Parathyroid adenoma (tissue), 2 donors: Measurements from ENCODE around the gene PNPLA6.

Experiments
- H2AFZ ChIP-seq: fragments of 300-600 bp; sonication (generic); one replicate; pipeline ENCODE4 v1.7.0; 2017; ENCODE audit warnings: antibody characterized with exemption, mild to moderate bottlenecking
- H3K27ac ChIP-seq: fragments of 300-600 bp; sonication (generic); one replicate; pipeline ENCODE4 v1.7.0; 2017
- H3K27me3 ChIP-seq: fragments of 300-600 bp; sonication (generic); one replicate; pipeline ENCODE4 v1.7.0; 2017; ENCODE audit warnings: low read length; ENCODE audit not compliant: control insufficient read depth, insufficient read depth
- H3K36me3 ChIP-seq: fragments of 300-600 bp; sonication (generic); one replicate; pipeline ENCODE4 v1.7.0; 2017; ENCODE audit warnings: low read length; ENCODE audit not compliant: control insufficient read depth, insufficient read depth
- H3K4me1 ChIP-seq: fragments of 300-600 bp; sonication (generic); one replicate; pipeline ENCODE4 v1.7.0; 2017; ENCODE audit warnings: control low read depth
- H3K4me2 ChIP-seq: fragments of 300-600 bp; sonication (generic); one replicate; pipeline ENCODE4 v1.7.0; 2017; ENCODE audit warnings: low read length
- H3K4me3 ChIP-seq: fragments of 300-600 bp; sonication (generic); one replicate; pipeline ENCODE4 v1.7.0; 2017; ENCODE audit warnings: low read depth, low read length
- H3K79me2 ChIP-seq: fragments of 300-600 bp; sonication (generic); one replicate; pipeline ENCODE4 v1.7.0; 2017; ENCODE audit warnings: control low read depth
- H3K9ac ChIP-seq: fragments of 300-600 bp; sonication (generic); one replicate; pipeline ENCODE4 v1.7.0; 2017; ENCODE audit warnings: mild to moderate bottlenecking
- H3K9me3 ChIP-seq: fragments of 300-600 bp; sonication (generic); one replicate; pipeline ENCODE4 v1.7.0; 2017; ENCODE audit warnings: low read length; ENCODE audit not compliant: control insufficient read depth
- CTCF ChIP-seq: fragments of 300-600 bp; sonication (generic); IDR thresholded peaks from one replicate; pipeline ENCODE4 v1.7.0; 2017; ENCODE audit warnings: antibody characterized with exemption, mild to moderate bottlenecking
- donor health status: primary hyperparathyroidism.

Gene PNPLA6

DNA sequence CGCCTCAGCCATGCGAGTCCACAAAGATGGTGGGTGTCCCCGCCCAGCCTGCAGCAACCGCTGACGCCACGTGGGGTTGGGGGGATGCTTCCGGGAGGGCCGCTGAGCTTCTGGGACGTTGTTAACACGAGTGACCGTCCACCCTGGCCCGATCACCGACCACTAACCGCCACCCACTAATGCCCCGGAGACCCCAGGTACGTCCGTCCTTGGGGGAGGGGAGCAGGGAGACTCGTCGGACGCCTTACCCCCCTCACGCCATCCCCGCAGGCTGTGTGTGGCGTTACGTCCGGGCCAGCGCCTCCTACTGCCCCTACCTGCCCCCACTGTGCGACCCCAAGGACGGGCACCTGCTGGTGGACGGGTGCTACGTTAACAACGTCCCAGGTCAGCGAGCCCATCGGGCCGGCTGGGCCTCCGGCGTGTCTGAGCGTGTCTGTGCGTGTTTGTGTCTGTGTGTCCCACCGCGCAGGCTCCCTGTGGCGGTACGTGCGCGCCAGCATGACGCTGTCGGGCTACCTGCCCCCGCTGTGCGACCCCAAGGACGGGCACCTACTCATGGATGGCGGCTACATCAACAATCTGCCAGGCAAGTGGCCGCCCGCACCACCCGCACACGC, 21.3 kb downstream of the PNPLA6 start:
- H3K27me3 ChIP-seq, result no peaks in the 10 kb centered on the region
- no peak overlapping the region for H3K27ac ChIP-seq
- H3K4me2 ChIP-seq, result no peak overlapping the region
- H3K9ac ChIP-seq, result no peak overlapping the region
- no peaks in the 10 kb centered on the region for H3K79me2 ChIP-seq
- no peaks in the 10 kb centered on the region for H3K36me3 ChIP-seq
- TF ChIP-seq CTCF, result no peak
- H3K9me3 ChIP-seq, result no peaks in the 10 kb centered on the region
- H3K4me3 ChIP-seq, result no peak overlapping the region
- H3K4me1 ChIP-seq, result no peaks in the 10 kb centered on the region
- no peak overlapping the region for H2AFZ ChIP-seq

- Histone ChIP-seq H3K36me3 (no peaks in the 10 kb centered on the region), H3K9ac (no peak overlapping the region), H3K27ac (no peak overlapping the region), H3K4me3 (no peak overlapping the region), H3K27me3 (no peaks in the 10 kb centered on the region), H3K4me1 (no peaks in the 10 kb centered on the region), H3K4me2 (no peak overlapping the region), H2AFZ (no peak overlapping the region), H3K9me3 (no peaks in the 10 kb centered on the region), H3K79me2 (no peaks in the 10 kb centered on the region)
- no peak for TF ChIP-seq CTCF
These were observed 23.1 kb downstream of the PNPLA6 start for GRCh38 chr19:7558667-7559066.

DNA sequence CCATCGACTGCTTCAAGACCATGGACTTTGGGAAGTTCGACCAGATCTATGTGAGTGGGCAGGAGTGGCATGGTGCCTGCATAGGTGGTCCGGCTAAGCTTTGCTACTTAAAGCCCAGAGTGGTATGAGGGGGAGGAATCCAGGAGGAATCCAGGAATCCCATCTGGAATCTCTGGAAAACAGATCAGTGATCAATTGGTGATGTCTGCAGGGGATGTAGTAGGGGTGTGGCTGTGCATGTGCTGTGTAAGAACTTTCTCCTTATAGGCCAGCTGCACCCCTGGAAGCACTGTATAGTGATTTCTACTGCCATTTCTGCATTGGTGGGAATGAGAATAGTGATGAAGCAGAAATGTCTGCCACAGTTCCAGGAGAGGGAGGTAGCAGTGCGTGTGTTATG, 23.6 kb downstream of the PNPLA6 start:
- no peak for TF ChIP-seq CTCF
- no peak overlapping the region for H2AFZ ChIP-seq
- no peak overlapping the region for H3K4me2 ChIP-seq
- H3K4me1 ChIP-seq, result no peaks in the 10 kb centered on the region
- no peaks in the 10 kb centered on the region for H3K79me2 ChIP-seq
- no peak overlapping the region for H3K9ac ChIP-seq
- no peak overlapping the region for H3K27ac ChIP-seq
- H3K9me3 ChIP-seq, result no peaks in the 10 kb centered on the region
- H3K4me3 ChIP-seq, result no peak overlapping the region
- no peaks in the 10 kb centered on the region for H3K36me3 ChIP-seq
- no peaks in the 10 kb centered on the region for H3K27me3 ChIP-seq

DNA sequence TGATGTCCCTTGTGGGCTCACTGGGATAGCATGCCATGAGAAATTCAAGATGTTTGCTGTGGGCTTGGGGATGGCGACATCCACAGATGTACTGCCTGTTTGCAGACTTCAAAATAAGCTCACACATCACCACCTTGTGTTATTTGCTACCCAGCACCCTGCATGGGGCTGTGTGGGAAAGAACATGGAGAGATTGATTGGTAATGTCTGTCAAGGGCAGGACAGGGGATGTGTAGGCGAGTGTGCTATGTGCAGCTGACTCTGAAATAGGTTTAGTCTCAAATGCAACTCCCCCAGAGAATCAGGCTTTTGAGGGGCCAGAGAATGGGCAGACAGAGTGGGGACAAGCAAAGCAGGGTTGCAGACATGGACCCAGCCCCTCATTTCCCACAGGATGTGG, 24.7 kb downstream of the PNPLA6 start:
- Histone ChIP-seq H3K9me3 (no peaks in the 10 kb centered on the region), H3K27ac (no peak overlapping the region), H2AFZ (no peak overlapping the region), H3K36me3 (no peaks in the 10 kb centered on the region), H3K4me3 (no peak overlapping the region), H3K27me3 (no peaks in the 10 kb centered on the region), H3K9ac (no peak overlapping the region), H3K4me2 (no peak overlapping the region), H3K4me1 (no peaks in the 10 kb centered on the region), H3K79me2 (no peaks in the 10 kb centered on the region)
- TF ChIP-seq CTCF, result no peak

DNA sequence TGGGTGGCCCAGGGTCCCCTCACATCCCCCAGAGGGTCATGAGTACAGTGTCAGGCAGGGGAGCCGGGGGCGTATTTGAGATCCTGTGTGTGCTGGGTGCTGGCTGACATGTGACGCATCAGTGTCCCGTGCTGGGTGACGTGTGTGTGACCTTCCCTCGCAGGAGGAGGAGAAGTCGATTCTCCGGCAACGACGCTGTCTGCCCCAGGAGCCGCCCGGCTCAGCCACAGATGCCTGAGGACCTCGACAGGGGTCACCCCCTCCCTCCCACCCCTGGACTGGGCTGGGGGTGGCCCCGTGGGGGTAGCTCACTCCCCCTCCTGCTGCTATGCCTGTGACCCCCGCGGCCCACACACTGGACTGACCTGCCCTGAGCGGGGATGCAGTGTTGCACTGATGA, 25.8 kb downstream of the PNPLA6 start:
- H3K4me3 ChIP-seq, result no peak overlapping the region
- no peaks in the 10 kb centered on the region for H3K9me3 ChIP-seq
- no peak overlapping the region for H3K9ac ChIP-seq
- H3K4me1 ChIP-seq, result no peaks in the 10 kb centered on the region
- no peak overlapping the region for H2AFZ ChIP-seq
- H3K27me3 ChIP-seq, result no peaks in the 10 kb centered on the region
- no peak overlapping the region for H3K27ac ChIP-seq
- H3K4me2 ChIP-seq, result no peak overlapping the region
- no peaks in the 10 kb centered on the region for H3K36me3 ChIP-seq
- no peaks in the 10 kb centered on the region for H3K79me2 ChIP-seq
- TF ChIP-seq CTCF, result no peak
